ENCODE results near the gene VPREB1. TPM values are rescaled to one million over a fixed set of nuclear protein-coding genes. Genes with fewer than 3 reads are reported as not detected.

The VPREB1 gene
- total RNA-seq, 4 donors from 2014 or later, result not detected

DNA sequence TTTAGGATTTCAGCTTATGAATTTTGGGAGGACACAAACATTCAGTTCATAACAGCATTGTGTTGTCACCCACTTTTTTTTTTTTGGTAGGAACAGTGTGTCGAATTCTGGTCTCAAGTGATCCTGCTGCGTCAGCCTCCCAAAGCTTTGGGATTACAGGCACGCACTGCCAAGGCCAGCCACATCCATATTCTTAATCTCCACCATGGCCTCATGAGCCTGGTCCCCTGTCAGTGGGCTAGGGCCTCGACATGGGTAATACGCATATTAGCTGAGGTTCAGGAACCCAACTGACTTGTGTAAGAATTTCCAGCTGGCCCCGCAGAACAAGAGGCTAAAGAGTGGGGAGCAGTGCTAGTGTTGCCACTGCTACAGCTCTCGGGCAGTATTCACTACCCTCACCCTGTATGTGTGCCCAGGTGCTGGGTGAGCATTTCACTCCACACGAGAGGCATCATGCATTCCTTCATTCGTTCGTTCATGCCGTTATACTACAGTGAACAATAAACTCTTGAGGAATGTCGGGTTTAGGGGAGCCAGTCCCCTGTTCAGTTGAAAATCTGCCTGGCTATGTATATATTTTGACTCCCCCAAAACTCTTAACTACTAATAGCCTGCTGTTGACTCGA, 5.2 kb upstream of the VPREB1 start:
- Histone ChIP-seq H3K36me3 (no peaks in the 10 kb centered on the region), H3K27me3 (no peaks in the 10 kb centered on the region), H3K4me1 (no peaks in the 10 kb centered on the region), H3K27ac (no peak overlapping the region), H3K4me3 (no peak overlapping the region), H3K9me3 (no peaks in the 10 kb centered on the region)
- 33 to 78% methylated on average over 1 to 13 of the region's 13 CpGs for WGBS, 2 donors (ENCODE audit: low coverage in 1 of 2)
- TF ChIP-seq POLR2A (IDR thresholded peaks at IDR 0.05), result no peak
- TF ChIP-seq POLR2AphosphoS5 (IDR thresholded peaks at IDR 0.05), result no peak
- no peak for TF ChIP-seq CTCF (IDR thresholded peaks at IDR 0.05)
- no peak for TF ChIP-seq EP300 (IDR thresholded peaks at IDR 0.05; ENCODE audit: low read depth)
- intact Hi-C loops (cut with DNase I; ENCODE audit: low total_unique reads) (no loop called here), in situ Hi-C loops (cut with MboI; ENCODE audit: low pct_ligation_motif_present in 1 of 4, low pct_unique_long_range_greater_than_20kb in 1 of 4, low sequenced_read_pairs in 3 of 4) (loop anchor here in 1 of 4 donors (25.0 kb wide), 1 partner anchor 98 kb away; no protein-coding TSS in a partner anchor)
- DNase-seq, result no peak

GRCh38 chr22:22241554-22241898, 3.1 kb upstream of the VPREB1 start:
- in situ Hi-C loops (cut with MboI; ENCODE audit: low pct_ligation_motif_present in 1 of 4, low pct_unique_long_range_greater_than_20kb in 1 of 4, low sequenced_read_pairs in 3 of 4), result loop anchor here in 1 of 4 donors (25.0 kb wide), 1 partner anchor 96 kb away; no protein-coding TSS in a partner anchor
- no peak overlapping the region for H3K4me3 ChIP-seq
- 71 to 80% methylated on average over 4 to 7 of the region's 7 CpGs for WGBS, 2 donors (ENCODE audit: low coverage in 1 of 2)
- TF ChIP-seq CTCF (IDR thresholded peaks at IDR 0.05), result no peak
- no peak for TF ChIP-seq POLR2AphosphoS5 (IDR thresholded peaks at IDR 0.05)
- TF ChIP-seq POLR2A (IDR thresholded peaks at IDR 0.05), result no peak
- TF ChIP-seq EP300 (IDR thresholded peaks at IDR 0.05; ENCODE audit: low read depth), result no peak
- no peaks in the 10 kb centered on the region for H3K27me3 ChIP-seq
- DNase-seq, result no peak
- intact Hi-C loops (cut with DNase I; ENCODE audit: low total_unique reads), result no loop called here
- no peaks in the 10 kb centered on the region for H3K9me3 ChIP-seq
- H3K4me1 ChIP-seq, result no peaks in the 10 kb centered on the region
- H3K27ac ChIP-seq, result no peak overlapping the region
- no peaks in the 10 kb centered on the region for H3K36me3 ChIP-seq

DNA sequence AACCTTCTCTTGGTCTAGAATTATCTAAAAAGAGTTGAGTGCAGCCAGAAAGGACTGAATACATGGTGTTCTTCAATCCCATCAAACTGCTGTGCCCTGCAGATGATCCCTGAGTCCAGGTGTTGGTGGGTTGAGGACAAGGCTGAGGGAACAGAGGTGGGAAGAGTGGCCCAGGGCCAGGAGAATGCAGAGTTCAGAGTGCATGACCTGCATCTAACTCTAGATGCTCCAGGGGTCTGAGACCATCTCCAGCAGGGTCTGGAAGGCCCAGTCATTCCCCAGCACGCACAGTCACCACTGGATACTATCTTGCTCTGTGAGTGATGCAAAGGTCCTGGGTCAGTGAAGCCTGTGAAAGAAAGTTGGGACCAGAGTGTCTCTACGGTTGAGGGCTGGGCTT, 2.1 kb upstream of the VPREB1 start:
- WGBS, 2 donors (ENCODE audit: low coverage in 1 of 2), result 67% methylated on average over 2 of the region's 2 CpGs; no CpG with 5 or more reads in 1 of the 2 donors
- H3K9me3 ChIP-seq, result no peaks in the 10 kb centered on the region
- H3K36me3 ChIP-seq, result no peaks in the 10 kb centered on the region
- in situ Hi-C loops (cut with MboI; ENCODE audit: low pct_ligation_motif_present in 1 of 4, low pct_unique_long_range_greater_than_20kb in 1 of 4, low sequenced_read_pairs in 3 of 4) (loop anchor here in 1 of 4 donors (25.0 kb wide), 1 partner anchor 95 kb away; no protein-coding TSS in a partner anchor), intact Hi-C loops (cut with DNase I; ENCODE audit: low total_unique reads) (no loop called here)
- H3K27ac ChIP-seq, result no peak overlapping the region
- no peak overlapping the region for H3K4me3 ChIP-seq
- no peaks in the 10 kb centered on the region for H3K4me1 ChIP-seq
- H3K27me3 ChIP-seq, result no peaks in the 10 kb centered on the region
- no peak for TF ChIP-seq CTCF (IDR thresholded peaks at IDR 0.05)
- TF ChIP-seq EP300 (IDR thresholded peaks at IDR 0.05; ENCODE audit: low read depth), result no peak
- TF ChIP-seq POLR2AphosphoS5 (IDR thresholded peaks at IDR 0.05), result no peak
- no peak for TF ChIP-seq POLR2A (IDR thresholded peaks at IDR 0.05)
- DNase-seq, result no peak

- no peak overlapping the region for H3K27ac ChIP-seq
- WGBS, 2 donors (ENCODE audit: low coverage in 1 of 2), result 44 to 50% methylated on average over 2 to 6 of the region's 6 CpGs
- intact Hi-C loops (cut with DNase I; ENCODE audit: low total_unique reads) (no loop called here), in situ Hi-C loops (cut with MboI; ENCODE audit: low pct_ligation_motif_present in 1 of 4, low pct_unique_long_range_greater_than_20kb in 1 of 4, low sequenced_read_pairs in 3 of 4) (loop anchor here in 1 of 4 donors (25.0 kb wide), 1 partner anchor 94 kb away; no protein-coding TSS in a partner anchor)
- no peaks in the 10 kb centered on the region for H3K4me1 ChIP-seq
- no peaks in the 10 kb centered on the region for H3K27me3 ChIP-seq
- TF ChIP-seq EP300 (IDR thresholded peaks at IDR 0.05; ENCODE audit: low read depth), result no peak
- no peak for TF ChIP-seq POLR2AphosphoS5 (IDR thresholded peaks at IDR 0.05)
- TF ChIP-seq CTCF (IDR thresholded peaks at IDR 0.05), result no peak
- TF ChIP-seq POLR2A (IDR thresholded peaks at IDR 0.05), result no peak
- no peaks in the 10 kb centered on the region for H3K9me3 ChIP-seq
- DNase-seq, result no peak
- no peaks in the 10 kb centered on the region for H3K36me3 ChIP-seq
- no peak overlapping the region for H3K4me3 ChIP-seq
These were observed 1.4 kb upstream of the VPREB1 start for GRCh38 chr22:22243033-22243680.

Data from transverse colon (tissue), 4 donors.